SK-N-MC (cell line): ENCODE data around the gene MGAT5B.

Experiments
- EZH2 ChIP-seq: fragments of 200-600 bp; sonication (generic); IDR thresholded peaks from one replicate; pipeline ENCODE4 v1.6.1; 2017; ENCODE audit warnings: antibody characterized with exemption
- FOXP2 ChIP-seq: optimal IDR thresholded peaks from 2 replicates; pipeline ENCODE3; 2011; ENCODE audit warnings: mild to moderate bottlenecking, moderate library complexity; ENCODE audit not compliant: insufficient read depth; ENCODE audit errors: extremely low read length, control extremely low read depth
- POLR2AphosphoS5 ChIP-seq: IDR thresholded peaks from 2 replicates; pipeline ENCODE4 v1.6.1; 2012; ENCODE audit warnings: mild to moderate bottlenecking, low read depth, low read length, borderline replicate concordance

- TF ChIP-seq POLR2AphosphoS5: no peak
- no peak for TF ChIP-seq EZH2
- no peak for TF ChIP-seq FOXP2
Measured at GRCh38 chr17:76852843-76853242, 15.4 kb upstream of the MGAT5B start.
